SJCRH30 (cell line): Measurements from ENCODE around the gene SAFB2. TPM values are rescaled to one million over a fixed set of nuclear protein-coding genes. Genes with fewer than 3 reads are reported as not detected.
A peak's percentile ranks its signal among the peaks of the same experiment; 100 is the strongest.

Experiments used
- DNase-seq, 2 experiments: peaks; one replicate each; pipeline ENCODE4 v3.0.0-alpha.2; 2015 to 2020
- H3K27ac ChIP-seq: fragments of 250-450 bp; sonication (Bioruptor Pico); 2 replicates; pipeline ENCODE4 v1.5.1; 2020; ENCODE audit warnings: mild to moderate bottlenecking, moderate library complexity
- H3K27me3 ChIP-seq: fragments of 250-450 bp; sonication (Bioruptor Pico); 2 replicates; pipeline ENCODE4 v1.5.1; 2020; ENCODE audit warnings: mild to moderate bottlenecking, moderate library complexity
- H3K36me3 ChIP-seq: fragments of 250-450 bp; sonication (Bioruptor Pico); 2 replicates; pipeline ENCODE4 v1.5.1; 2020; ENCODE audit warnings: mild to moderate bottlenecking, moderate library complexity
- H3K4me1 ChIP-seq: fragments of 250-450 bp; sonication (Bioruptor Pico); 2 replicates; pipeline ENCODE4 v1.5.1; 2020; ENCODE audit warnings: mild to moderate bottlenecking, moderate library complexity
- H3K4me3 ChIP-seq: fragments of 250-450 bp; sonication (Bioruptor Pico); 2 replicates; pipeline ENCODE4 v1.5.1; 2020; ENCODE audit warnings: mild to moderate bottlenecking, moderate library complexity
- H3K9me3 ChIP-seq: fragments of 250-450 bp; sonication (Bioruptor Pico); replicated peaks from 2 replicates; pipeline ENCODE4 v1.5.1; 2020; ENCODE audit warnings: mild to moderate bottlenecking, moderate library complexity
- total RNA-seq: library from RNA; depleted of rRNA; stranded (reverse); fragments of >200 nt; shearing (Covaris generic); gene quantifications from 2 replicates; pipeline ENCODE4 v1.2.3, GENCODE V29; 2014

Gene SAFB2
- total RNA-seq, 1 experiment from 2014 or later = 41.8 TPM

DNA sequence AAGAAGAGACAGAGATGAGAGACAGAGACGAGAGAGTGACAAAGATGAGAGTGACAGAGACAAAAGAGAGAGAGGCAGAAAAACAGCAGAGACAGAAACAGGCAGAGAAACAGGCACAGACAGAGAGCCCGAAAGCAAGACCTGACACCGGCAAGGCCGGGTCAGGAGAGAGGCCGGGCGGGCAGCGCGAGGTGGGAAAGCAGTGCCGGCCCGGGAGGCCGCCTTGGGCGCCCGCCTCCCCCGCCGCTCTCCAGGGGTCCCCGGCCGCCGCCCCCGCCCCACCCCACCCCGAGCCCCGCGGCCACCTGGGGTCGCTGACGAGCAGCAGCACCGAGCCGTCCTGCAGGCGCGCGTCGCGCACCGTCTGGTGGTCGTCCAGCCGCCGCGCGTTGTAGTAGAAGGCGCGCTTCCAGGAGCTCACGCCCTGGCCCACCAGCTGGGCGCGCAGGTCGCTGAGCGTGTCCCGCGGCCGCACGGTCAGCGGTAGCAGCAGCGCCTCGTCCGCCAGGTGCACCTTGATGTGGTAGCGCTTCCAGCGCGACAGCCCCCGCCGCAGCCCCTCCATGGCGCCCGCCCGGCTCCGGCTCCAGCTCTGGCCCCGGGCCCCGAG, 55.1 kb downstream of the SAFB2 start, which contains the start of gene TINCR:
TSS of gene TINCR (minus strand) at position 594 of the 610 bp plus-strand sequence.
- DNase-seq = no peak
- Histone ChIP-seq H3K27me3 (no peaks in the 10 kb centered on the region), H3K9me3 (no peaks in the 10 kb centered on the region), H3K4me1 (peaks cover under 1% of the 10 kb centered on the region; the same call in 1 of the 2 replicates), H3K27ac (no peak within 1 kb of the TSS), H3K4me3 (no peak within 1 kb of the TSS), H3K36me3 (no peaks in the 10 kb centered on the region)

DNA sequence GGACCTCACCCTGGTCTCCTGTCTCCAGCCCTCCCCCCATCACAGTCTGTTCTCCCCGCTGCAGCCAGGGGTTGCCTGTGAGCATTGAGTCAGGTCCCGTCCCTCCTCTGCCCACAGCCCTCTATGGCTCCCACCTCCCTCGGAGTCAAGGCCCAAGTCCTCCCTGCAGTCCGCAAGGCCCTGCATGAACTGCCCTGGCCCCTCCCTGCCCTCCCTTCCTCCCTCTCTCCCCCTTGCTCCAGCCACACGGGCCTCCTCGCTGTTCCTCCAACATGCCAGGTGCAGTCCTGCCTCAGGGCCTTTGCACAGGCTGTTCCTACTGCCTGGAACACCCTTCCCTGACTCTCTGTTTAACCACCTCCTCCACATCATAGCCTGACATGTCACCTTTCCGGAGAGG, 57.6 kb downstream of the SAFB2 start:
- Histone ChIP-seq H3K27ac (no peak overlapping the region), H3K4me3 (no peak overlapping the region), H3K27me3 (no peaks in the 10 kb centered on the region), H3K4me1 (no peaks in the 10 kb centered on the region), H3K9me3 (no peaks in the 10 kb centered on the region), H3K36me3 (no peaks in the 10 kb centered on the region)
- no peak for DNase-seq

DNA sequence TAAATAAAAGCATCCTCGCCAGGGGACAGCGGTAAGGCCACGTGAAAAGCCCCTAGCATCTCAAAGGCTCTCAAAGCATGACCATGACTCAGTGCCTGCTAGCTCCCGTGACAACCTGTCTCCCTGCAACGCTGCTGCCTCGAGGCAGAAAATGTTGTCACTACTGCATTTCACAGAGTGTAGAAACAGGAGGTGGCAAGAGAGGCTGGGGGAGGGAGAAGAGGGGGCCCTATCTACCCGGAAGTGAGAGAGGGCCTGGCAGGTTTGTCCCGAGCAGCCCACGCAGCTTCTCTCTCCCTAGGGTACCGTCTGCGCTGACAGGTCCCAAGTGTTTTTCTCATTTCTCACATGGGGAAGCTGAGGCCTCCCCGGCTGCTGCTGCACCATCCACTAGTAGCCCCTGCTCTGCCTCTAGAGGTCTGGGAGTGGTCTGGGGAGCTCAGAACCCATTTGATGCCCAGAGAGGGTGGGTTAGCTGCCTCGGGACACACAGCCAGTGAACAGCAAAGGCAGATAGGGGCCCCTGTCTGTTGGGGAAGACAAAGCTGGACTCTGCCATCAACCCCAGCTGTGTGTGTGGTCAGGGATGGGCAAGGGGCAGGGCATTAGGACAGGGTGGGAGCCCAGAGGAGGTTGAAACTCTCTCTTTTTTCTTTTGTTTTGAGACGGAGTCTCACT, 58.5 kb downstream of the SAFB2 start:
- Histone ChIP-seq H3K9me3 (no peaks in the 10 kb centered on the region), H3K27me3 (no peaks in the 10 kb centered on the region), H3K27ac (no peak overlapping the region), H3K4me3 (no peak overlapping the region), H3K36me3 (no peaks in the 10 kb centered on the region), H3K4me1 (no peaks in the 10 kb centered on the region)
- DNase-seq = peak in 1 of 2 experiments; percentile 40

DNA sequence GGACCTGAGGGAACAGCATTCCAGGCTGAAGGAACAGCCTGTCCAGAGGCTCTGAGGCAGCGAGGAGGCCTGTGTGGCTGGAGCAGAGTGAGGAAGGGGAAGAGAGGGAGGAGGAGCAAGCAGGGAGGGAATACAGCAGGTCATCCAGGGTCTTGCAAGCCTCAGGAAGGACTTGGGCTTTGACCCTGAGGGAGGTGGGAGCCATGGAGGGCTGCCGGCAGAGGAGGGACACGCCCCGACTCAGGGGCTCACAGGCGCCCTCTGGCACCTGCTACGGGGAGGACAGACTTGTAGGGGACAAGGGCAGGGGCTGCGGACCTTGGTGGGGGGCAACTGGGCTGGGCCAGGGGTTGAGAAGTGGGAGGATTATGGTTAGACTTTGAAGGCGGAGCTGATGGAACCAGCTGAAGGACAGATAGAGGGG, 59.6 kb downstream of the SAFB2 start:
- no peaks in the 10 kb centered on the region for H3K4me1 ChIP-seq
- no peaks in the 10 kb centered on the region for H3K9me3 ChIP-seq
- no peaks in the 10 kb centered on the region for H3K36me3 ChIP-seq
- DNase-seq = no peak
- H3K4me3 ChIP-seq = no peak overlapping the region
- H3K27me3 ChIP-seq = peaks cover 8% of the 10 kb centered on the region
- no peak overlapping the region for H3K27ac ChIP-seq

GRCh38 chr19:5562280-5562679, 60.3 kb downstream of the SAFB2 start:
- DNase-seq = no peak
- H3K36me3 ChIP-seq = no peaks in the 10 kb centered on the region
- H3K9me3 ChIP-seq = no peaks in the 10 kb centered on the region
- no peaks in the 10 kb centered on the region for H3K4me1 ChIP-seq
- H3K27me3 ChIP-seq = peaks cover 14% of the 10 kb centered on the region
- H3K27ac ChIP-seq = no peak overlapping the region
- H3K4me3 ChIP-seq = no peak overlapping the region

DNA sequence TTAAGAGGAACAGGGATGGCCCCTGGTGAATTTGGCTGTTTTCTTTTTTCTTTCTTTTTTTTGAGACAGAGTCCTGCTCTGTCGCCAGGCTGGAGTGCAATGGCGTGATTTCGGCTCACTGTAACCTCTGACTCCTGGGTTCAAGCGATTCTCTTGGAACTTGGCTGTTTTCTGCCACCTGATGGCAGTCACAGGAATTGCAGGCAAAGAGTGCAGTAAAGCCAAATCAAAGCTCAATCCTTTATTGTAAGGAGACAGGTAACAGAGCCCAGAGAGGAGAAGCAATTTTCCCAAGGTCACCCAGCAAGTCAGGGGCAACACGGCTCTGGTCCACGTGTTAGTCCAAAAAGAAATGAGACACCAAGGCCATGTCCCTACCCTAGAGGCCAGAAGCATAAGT, 61.0 kb downstream of the SAFB2 start:
- H3K27ac ChIP-seq = no peak overlapping the region
- no peak for DNase-seq

DNA sequence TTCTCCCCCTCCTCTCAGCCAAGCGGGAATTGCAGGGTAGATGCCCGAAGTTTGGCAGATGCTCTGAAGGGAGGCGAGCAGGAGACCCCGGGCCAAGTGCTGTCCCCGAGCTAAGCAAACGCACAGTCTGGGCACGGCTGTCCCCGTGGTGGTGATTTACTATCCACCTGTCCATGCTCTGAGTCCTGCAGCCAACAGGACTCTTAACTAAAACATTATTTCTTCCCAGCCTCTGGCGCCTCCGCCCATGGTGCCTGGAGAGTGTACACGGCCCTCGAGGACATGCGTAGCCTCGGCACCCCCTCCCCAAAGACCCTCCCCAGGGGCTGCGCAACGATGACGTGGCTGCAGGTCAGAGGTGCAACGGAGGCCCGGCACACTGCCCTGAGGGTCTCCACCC, 62.4 kb downstream of the SAFB2 start:
- no peak overlapping the region for H3K27ac ChIP-seq
- peaks cover 14% of the 10 kb centered on the region for H3K27me3 ChIP-seq
- no peak for DNase-seq
- H3K4me3 ChIP-seq = no peak overlapping the region
- no peaks in the 10 kb centered on the region for H3K36me3 ChIP-seq
- H3K4me1 ChIP-seq = no peaks in the 10 kb centered on the region
- H3K9me3 ChIP-seq = no peaks in the 10 kb centered on the region

More for the DNA sequence above, 61.0 kb downstream of the SAFB2 start:
- no peaks in the 10 kb centered on the region for H3K4me1 ChIP-seq
- no peaks in the 10 kb centered on the region for H3K36me3 ChIP-seq
- no peaks in the 10 kb centered on the region for H3K9me3 ChIP-seq
- H3K4me3 ChIP-seq = no peak overlapping the region
- peaks cover 14% of the 10 kb centered on the region for H3K27me3 ChIP-seq

DNA sequence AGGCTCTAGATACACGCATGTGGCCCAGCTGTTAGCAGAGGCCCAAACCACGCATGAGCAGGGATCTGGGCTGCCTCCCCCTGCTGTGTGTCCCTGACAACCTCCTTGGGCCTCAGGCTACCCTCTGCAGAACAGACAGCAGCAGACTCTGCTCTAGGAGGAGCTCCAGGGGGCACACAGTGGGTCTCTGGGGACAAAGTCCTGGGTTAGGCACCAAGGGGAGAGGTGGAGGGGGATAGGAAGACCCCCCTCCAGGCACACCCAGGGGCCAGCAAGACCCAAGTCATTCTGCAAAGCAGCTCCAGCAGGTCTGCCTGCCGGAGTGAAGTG, 62.8 kb downstream of the SAFB2 start:
- Histone ChIP-seq H3K27ac (no peak overlapping the region), H3K36me3 (no peaks in the 10 kb centered on the region), H3K4me1 (no peaks in the 10 kb centered on the region), H3K27me3 (peaks cover 14% of the 10 kb centered on the region), H3K9me3 (no peaks in the 10 kb centered on the region), H3K4me3 (no peak overlapping the region)
- peak; percentile 35 to 47 for DNase-seq

GRCh38 chr19:5558101-5558621, 64.4 kb downstream of the SAFB2 start:
- Histone ChIP-seq H3K27ac (no peak overlapping the region), H3K4me3 (no peak overlapping the region), H3K36me3 (no peaks in the 10 kb centered on the region), H3K9me3 (no peaks in the 10 kb centered on the region), H3K4me1 (no peaks in the 10 kb centered on the region), H3K27me3 (peaks cover 18% of the 10 kb centered on the region)
- no peak for DNase-seq

GRCh38 chr19:5557691-5558090, 64.9 kb downstream of the SAFB2 start:
- Histone ChIP-seq H3K36me3 (no peaks in the 10 kb centered on the region), H3K4me3 (no peak overlapping the region), H3K27me3 (peaks cover 18% of the 10 kb centered on the region), H3K4me1 (no peaks in the 10 kb centered on the region), H3K27ac (no peak overlapping the region), H3K9me3 (no peaks in the 10 kb centered on the region)
- no peak for DNase-seq

DNA sequence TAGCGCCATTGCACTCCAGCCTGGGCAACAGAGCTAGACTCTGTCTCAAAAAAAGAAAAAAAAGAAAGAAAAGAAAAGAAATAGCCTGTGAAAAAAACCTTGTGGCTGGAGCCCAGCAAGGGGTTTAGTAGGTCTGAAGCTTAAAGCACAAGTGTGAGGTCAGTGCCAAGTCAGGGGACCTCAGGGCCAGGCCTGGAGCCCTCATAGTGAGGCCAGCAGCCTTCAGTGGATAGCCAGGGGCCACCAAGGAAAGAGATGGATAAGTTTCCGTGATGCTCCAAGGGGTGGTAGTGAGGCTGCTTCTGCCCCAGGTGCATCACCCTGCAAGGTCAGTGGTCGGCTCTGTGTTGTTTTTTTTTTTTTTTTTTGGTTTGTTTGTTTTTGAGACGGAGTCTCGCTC, 67.7 kb downstream of the SAFB2 start:
- no peaks in the 10 kb centered on the region for H3K9me3 ChIP-seq
- no peaks in the 10 kb centered on the region for H3K36me3 ChIP-seq
- DNase-seq = no peak
- no peak overlapping the region for H3K27ac ChIP-seq
- no peaks in the 10 kb centered on the region for H3K4me1 ChIP-seq
- H3K4me3 ChIP-seq = no peak overlapping the region
- peaks cover 18% of the 10 kb centered on the region for H3K27me3 ChIP-seq

GRCh38 chr19:5553892-5554291, 68.7 kb downstream of the SAFB2 start:
- no peak overlapping the region for H3K4me3 ChIP-seq
- H3K9me3 ChIP-seq = no peaks in the 10 kb centered on the region
- H3K4me1 ChIP-seq = no peaks in the 10 kb centered on the region
- DNase-seq = no peak
- no peak overlapping the region for H3K27ac ChIP-seq
- H3K36me3 ChIP-seq = no peaks in the 10 kb centered on the region
- H3K27me3 ChIP-seq = peaks cover 18% of the 10 kb centered on the region

GRCh38 chr19:5547881-5548280, 74.7 kb downstream of the SAFB2 start:
- H3K9me3 ChIP-seq = no peaks in the 10 kb centered on the region
- H3K27ac ChIP-seq = no peak overlapping the region
- no peaks in the 10 kb centered on the region for H3K4me1 ChIP-seq
- DNase-seq = peak; percentile 29 to 61
- H3K27me3 ChIP-seq = no peaks in the 10 kb centered on the region
- no peak overlapping the region for H3K4me3 ChIP-seq
- H3K36me3 ChIP-seq = no peaks in the 10 kb centered on the region

DNA sequence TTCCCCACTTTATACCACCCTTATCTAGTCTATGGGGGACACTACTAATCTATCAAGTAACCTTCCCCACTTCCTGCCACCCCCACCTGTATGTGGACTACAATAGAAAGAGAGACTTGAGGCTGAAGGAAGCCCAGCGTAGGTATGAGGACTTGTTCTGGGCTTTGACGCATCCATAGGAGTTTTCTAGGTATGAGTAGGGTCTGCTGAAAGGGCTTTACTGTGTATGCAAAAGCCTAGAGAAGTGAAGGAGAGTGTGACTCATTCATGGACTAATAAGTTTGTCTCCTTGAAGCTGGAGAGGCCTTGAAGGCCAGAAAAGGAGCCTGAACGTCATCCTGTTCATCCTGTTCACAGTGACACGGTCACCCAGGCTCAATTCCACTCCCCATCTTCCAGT, 76.6 kb downstream of the SAFB2 start:
- Histone ChIP-seq H3K4me3 (no peak overlapping the region), H3K27ac (no peak overlapping the region), H3K27me3 (no peaks in the 10 kb centered on the region), H3K4me1 (no peaks in the 10 kb centered on the region), H3K9me3 (no peaks in the 10 kb centered on the region), H3K36me3 (no peaks in the 10 kb centered on the region)
- no peak for DNase-seq

DNA sequence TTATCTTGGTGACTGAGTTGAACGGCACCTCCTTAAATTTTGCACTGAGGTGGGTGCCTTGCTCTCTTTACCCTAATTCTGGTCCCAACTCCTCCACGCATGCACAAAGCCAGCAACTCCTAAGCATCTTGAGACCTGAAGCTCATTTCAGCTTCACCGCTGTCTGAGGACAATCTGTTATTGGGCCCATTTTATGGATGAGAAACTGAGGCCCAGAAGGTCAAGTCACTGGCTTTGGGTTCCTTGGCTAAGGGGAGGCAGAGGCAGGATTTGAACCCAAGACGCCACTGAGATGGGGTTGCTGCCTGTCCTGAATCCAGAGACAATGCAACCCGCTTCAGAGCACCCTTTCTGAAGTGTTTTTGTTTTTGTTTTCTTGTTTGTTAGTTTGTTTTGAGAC, 77.5 kb downstream of the SAFB2 start:
- no peaks in the 10 kb centered on the region for H3K9me3 ChIP-seq

GRCh38 chr19:5542665-5543064, 79.9 kb downstream of the SAFB2 start:
- H3K27ac ChIP-seq = no peak overlapping the region
- H3K36me3 ChIP-seq = no peaks in the 10 kb centered on the region
- no peaks in the 10 kb centered on the region for H3K9me3 ChIP-seq
- no peaks in the 10 kb centered on the region for H3K27me3 ChIP-seq
- DNase-seq = no peak
- no peak overlapping the region for H3K4me3 ChIP-seq
- H3K4me1 ChIP-seq = no peaks in the 10 kb centered on the region

More for the DNA sequence above, 77.5 kb downstream of the SAFB2 start:
- Histone ChIP-seq H3K27me3 (no peaks in the 10 kb centered on the region), H3K36me3 (no peaks in the 10 kb centered on the region), H3K4me1 (no peaks in the 10 kb centered on the region), H3K27ac (no peak overlapping the region), H3K4me3 (no peak overlapping the region)
- no peak for DNase-seq
